SKM-1 treated with dmso at 0.1 percent for 144 hours (cell line): ENCODE results near the gene LLGL1.

Source experiments
- DNase-seq: peaks from one replicate; lab custom pipeline; 2025; ENCODE audit not compliant: unreplicated experiment; lab: John Stamatoyannopoulos, UW

LLGL1 gene

GRCh38 chr17:18252160-18252559 is 26.7 kb downstream of the LLGL1 start:
- no peak for DNase-seq

- no peak for DNase-seq
These were observed 27.9 kb downstream of the LLGL1 start for GRCh38 chr17:18253187-18253884.

- no peak for DNase-seq
These were observed 28.7 kb downstream of the LLGL1 start for GRCh38 chr17:18253947-18254821.

- DNase-seq, result no peak
These were observed 29.6 kb downstream of the LLGL1 start for GRCh38 chr17:18254888-18255649.

GRCh38 chr17:18256351-18256750 is 30.9 kb downstream of the LLGL1 start:
- DNase-seq, result no peak

DNA sequence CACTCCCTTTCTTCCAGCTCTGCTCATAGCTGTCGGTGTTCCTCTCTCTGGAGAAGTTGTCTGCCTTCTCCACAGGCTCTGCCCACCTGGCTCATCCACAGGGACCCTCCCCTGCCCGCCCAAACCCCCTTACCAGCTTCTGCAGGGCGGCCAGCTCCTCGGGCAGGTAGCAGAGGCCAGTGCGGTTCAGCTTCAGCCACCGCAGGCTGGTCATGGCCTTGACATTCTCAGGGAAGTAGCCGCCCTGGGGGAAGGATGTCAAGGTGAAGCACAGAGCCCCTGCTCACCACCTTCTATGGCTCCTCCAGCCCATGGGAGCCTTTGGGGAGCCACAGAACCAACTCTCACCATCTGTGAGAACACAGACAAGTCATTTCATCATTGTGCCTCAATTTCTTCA is 31.3 kb downstream of the LLGL1 start:
- no peak for DNase-seq

GRCh38 chr17:18257268-18257981 is 32.0 kb downstream of the LLGL1 start:
- DNase-seq, result no peak

DNA sequence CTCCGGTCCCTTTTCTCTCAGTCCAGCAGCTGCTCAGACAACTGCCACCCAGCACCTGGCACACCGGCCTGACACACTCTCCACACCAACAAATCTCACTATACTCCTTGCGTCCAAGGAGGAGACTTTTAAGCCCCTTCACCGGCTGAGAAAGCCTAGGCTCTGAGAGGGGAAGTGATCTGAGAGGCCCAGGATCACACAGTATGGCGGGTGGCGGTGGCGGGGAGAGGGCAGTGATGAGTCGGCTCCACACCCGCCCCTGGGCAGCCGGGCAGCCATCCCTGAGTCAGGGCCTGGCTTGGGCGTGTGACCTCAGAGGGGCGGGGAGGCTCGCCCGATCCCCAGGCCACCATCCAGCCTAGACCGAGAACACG is 32.5 kb downstream of the LLGL1 start:
- DNase-seq, result peak; percentile 52

DNA sequence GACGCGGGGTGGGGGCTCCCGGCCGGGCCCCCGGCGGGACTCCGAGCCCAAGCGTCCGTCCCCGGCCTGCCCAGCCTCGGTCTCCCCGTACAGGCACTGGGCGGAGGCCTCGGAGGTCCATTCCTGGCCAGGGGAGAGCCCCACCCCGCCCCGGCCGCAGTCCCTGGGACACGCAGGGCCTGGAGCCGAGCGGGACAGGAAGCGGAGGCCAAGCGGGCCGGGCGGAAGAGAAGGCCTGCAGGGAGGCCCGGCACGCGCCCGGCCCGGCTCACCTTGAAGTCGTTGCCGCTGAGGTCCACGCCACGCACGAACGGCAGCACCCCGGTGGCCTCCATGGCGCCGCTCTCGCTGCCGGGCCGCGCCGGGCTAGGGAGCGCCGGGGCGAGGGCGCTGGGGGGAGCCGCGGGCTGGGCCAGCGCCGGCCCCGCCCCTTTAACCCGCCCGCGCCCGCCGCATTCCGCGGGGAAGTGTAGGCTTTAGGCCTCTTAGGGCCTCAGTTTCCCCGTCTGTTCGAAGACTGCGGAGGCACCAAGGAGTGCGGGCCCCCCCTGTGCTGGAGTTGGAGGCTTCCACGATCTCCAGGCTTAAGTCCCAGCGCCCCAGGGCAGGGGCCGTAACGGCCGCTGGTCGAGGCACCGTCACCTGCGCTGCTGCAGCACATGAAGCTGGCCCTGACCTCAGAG is 33.1 kb downstream of the LLGL1 start, which contains the start of gene FLII:
FLII (minus strand) TSS at position 383 of the 683 bp plus-strand sequence; CDS start at position 335, 48 bp downstream.
- DNase-seq, result no peak

DNA sequence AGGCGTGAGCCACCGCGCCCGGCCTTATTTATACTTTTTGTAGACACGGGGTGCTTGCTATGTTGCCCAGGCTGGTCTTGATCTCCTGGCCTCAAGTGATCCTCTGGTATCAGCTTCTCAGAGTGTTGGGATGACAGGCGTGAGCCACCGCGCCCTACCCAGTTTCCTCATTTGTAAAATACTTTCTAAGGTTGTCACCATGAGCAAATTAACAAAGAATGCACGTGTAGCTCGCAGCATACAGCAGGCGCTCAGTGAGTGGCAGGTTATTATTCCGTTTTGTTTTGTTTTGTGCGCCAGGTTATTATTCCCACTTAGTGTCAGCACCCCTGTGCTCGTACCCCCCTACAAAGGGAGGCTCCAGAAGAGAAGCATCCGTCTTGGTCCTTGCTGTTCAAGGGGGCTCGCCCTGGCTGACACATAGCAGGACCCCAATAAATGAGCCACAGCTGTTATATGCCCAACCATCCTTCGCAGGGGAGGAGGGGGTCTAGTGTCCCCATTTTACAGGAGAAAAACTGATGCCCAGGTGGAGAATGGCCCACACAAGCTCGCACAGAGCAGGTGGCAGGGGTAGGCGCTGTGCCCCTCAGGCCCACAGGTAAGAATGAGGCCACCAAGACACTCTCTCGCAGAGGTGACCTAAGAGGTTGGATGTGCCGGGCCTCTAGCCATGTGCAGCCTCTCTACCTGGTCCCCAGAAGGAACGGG is 34.3 kb downstream of the LLGL1 start:
- no peak for DNase-seq

- peak; percentile 87 for DNase-seq
These were observed 35.1 kb downstream of the LLGL1 start, which contains the start of gene MIEF2 for GRCh38 chr17:18260332-18261145. TSS of gene MIEF2 (plus strand) at chr17:18260662. CDS start at chr17:18262721, 2,059 bp downstream.

DNA sequence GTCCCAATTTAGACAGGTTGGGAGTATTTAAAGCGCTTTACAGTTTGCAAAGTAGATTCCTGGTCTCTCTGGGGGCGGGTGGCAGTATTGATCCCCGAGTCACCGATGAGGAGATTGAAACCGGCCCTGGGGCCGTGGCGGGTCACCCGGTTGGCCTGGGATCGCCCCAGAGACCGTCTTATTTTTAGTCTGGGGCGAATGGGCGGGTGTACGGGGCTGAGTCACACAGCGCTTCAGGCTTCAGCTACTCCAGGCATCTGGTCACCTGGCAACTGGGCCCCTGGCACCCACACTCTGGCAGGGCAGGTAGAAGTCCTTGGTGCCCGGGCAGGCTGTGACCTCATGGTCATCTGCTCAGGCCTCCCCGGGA is 35.7 kb downstream of the LLGL1 start:
- DNase-seq, result no peak

GRCh38 chr17:18261659-18262058 is 36.2 kb downstream of the LLGL1 start:
- DNase-seq, result no peak

- no peak for DNase-seq
These were observed 36.7 kb downstream of the LLGL1 start for GRCh38 chr17:18262111-18262510.

DNA sequence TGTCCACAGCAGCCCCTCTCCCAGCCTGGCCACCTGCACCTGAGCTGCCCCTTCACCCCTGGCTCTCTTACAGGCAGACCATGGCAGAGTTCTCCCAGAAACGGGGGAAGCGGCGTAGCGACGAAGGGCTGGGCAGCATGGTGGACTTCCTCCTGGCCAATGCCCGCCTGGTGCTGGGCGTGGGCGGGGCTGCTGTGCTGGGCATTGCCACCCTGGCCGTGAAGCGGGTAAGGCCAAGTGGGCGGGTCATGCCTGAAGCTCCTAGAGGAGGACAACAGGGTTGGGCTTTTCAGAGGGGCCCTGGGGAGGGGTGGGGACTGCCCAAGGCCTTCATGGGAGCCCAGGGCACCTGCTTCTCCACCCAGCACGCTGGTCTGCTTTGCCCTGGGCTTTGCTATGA is 37.2 kb downstream of the LLGL1 start:
- no peak for DNase-seq

- DNase-seq, result no peak
These were observed 38.6 kb downstream of the LLGL1 start for GRCh38 chr17:18263885-18264682.

DNA sequence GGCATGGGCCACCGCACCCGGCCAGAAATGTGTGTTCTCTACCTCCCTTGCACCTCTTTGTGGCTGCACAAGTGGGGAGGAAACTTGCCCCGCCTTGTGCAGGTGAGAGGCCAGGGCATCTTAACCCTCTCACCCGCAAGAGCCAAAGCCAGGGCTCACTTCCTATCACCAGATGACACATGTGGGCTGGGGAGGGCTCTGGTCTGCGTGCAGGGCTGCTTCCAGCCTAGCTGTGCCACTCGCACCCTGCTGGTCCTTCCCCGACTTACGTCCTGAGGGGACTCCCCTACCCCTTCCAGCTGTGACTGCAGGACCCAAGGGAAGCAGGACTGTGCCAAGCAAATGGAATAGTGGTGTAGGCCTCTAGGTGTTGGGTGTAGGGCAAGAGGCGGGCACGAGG is 41.9 kb downstream of the LLGL1 start:
- DNase-seq, result no peak
